Glomerular visceral epithelial cell (primary cell): ENCODE measurements around the gene CLEC4C.

Experiments
- DNase-seq: peaks from one replicate; pipeline ENCODE4 v3.0.0-alpha.2; 2016; ENCODE audit errors: extremely low spot score

CLEC4C gene

GRCh38 chr12:7723926-7724325, 23.2 kb downstream of the CLEC4C start:
- DNase-seq = no peak

GRCh38 chr12:7719946-7720730, 27.0 kb downstream of the CLEC4C start:
- DNase-seq = no peak

- no peak for DNase-seq
Observed at GRCh38 chr12:7716381-7716780, 30.8 kb downstream of the CLEC4C start.

- DNase-seq = no peak
Observed at GRCh38 chr12:7712841-7713442, 34.2 kb downstream of the CLEC4C start.

GRCh38 chr12:7711133-7711532, 36.0 kb downstream of the CLEC4C start, which contains the start of gene DPPA3:
DPPA3 (plus strand) TSS chr12:7711433; CDS start chr12:7711571, 138 bp downstream.
- no peak for DNase-seq

- DNase-seq = no peak
Observed at GRCh38 chr12:7709969-7710675, 37.1 kb downstream of the CLEC4C start.

- no peak for DNase-seq
Observed at GRCh38 chr12:7705846-7706245, 41.3 kb downstream of the CLEC4C start.

- no peak for DNase-seq
Observed at GRCh38 chr12:7695566-7696197, 51.5 kb downstream of the CLEC4C start, which contains the start of gene GDF3. GDF3 (minus strand) TSS chr12:7695775; CDS start chr12:7695728, 47 bp downstream.

- DNase-seq = no peak
Observed at GRCh38 chr12:7695237-7695560, 52.0 kb downstream of the CLEC4C start.

GRCh38 chr12:7694556-7695236, 52.5 kb downstream of the CLEC4C start:
- no peak for DNase-seq

- no peak for DNase-seq
Observed at GRCh38 chr12:7693793-7694192, 53.4 kb downstream of the CLEC4C start.

GRCh38 chr12:7681535-7681934, 65.6 kb downstream of the CLEC4C start:
- DNase-seq = no peak
